IMR-90 (cell line): ENCODE results near the gene RCAN2. TPM values are rescaled to one million over a fixed set of nuclear protein-coding genes. Genes with fewer than 3 reads are reported as not detected.

Experiments used
- ATAC-seq: fragments of 200-7000 bp; cut with Tn5 transposase; 2 replicates; pipeline ENCODE4 v1.9.1; 2020; ENCODE audit warnings: low read depth, mild to moderate bottlenecking, moderate library complexity
- BruUV-seq: library from RNA; stranded (reverse); fragments of 400-500 nt; replicated peaks from 2 replicates; lab custom pipeline; 2021; lab: Mats Ljungman, UMichigan
- CTCF ChIA-PET: fragments of 300-600 bp; formaldehyde crosslinking; extraction: SDS; loops from one replicate; lab custom pipeline; 2021; ENCODE audit warnings: antibody characterized with exemption; lab: Yijun Ruan, JAX
- POLR2A ChIA-PET: fragments of 300-600 bp; sonication (Branson Sonifier 250); formaldehyde crosslinking; loops from one replicate; lab custom pipeline; 2022; ENCODE audit warnings: antibody characterized with exemption; ENCODE audit not compliant: unreplicated experiment; lab: Charles Lee
- DNase-seq: peaks from one replicate; pipeline ENCODE4 v3.0.0; 2013
- H2AFZ ChIP-seq: replicated peaks from 2 replicates; pipeline ENCODE3; 2013; ENCODE audit warnings: low read length, mild to moderate bottlenecking; ENCODE audit not compliant: poor library complexity
- H2AK5ac ChIP-seq: 2 replicates; pipeline ENCODE4 v1.6.1; 2013; ENCODE audit warnings: low read depth, low read length, inconsistent platforms
- H2AK9ac ChIP-seq: replicated peaks from 2 replicates; pipeline ENCODE3; 2013; ENCODE audit warnings: mild to moderate bottlenecking, low read depth, low read length, moderate library complexity; ENCODE audit not compliant: poor library complexity
- H2BK120ac ChIP-seq: 2 replicates; pipeline ENCODE4 v1.6.1; 2013; ENCODE audit warnings: low read depth, low read length, inconsistent platforms
- H2BK15ac ChIP-seq: 3 replicates; pipeline ENCODE4 v1.6.1; 2013; ENCODE audit warnings: low read depth, low read length, inconsistent platforms
- H2BK20ac ChIP-seq: 2 replicates; pipeline ENCODE4 v1.6.1; 2013; ENCODE audit warnings: low read depth, mild to moderate bottlenecking, inconsistent platforms, low read length, moderate library complexity
- H2BK5ac ChIP-seq: 2 replicates; pipeline ENCODE4 v1.6.1; 2013; ENCODE audit warnings: mild to moderate bottlenecking, low read depth, low read length, inconsistent platforms; ENCODE audit not compliant: poor library complexity, severe bottlenecking
- H3K14ac ChIP-seq: replicated peaks from 2 replicates; pipeline ENCODE4 v1.6.1; 2013; ENCODE audit warnings: low read depth, low read length, inconsistent platforms
- H3K18ac ChIP-seq: 2 replicates; pipeline ENCODE4 v1.6.1; 2013; ENCODE audit warnings: low read depth, low read length, control low read depth
- H3K23ac ChIP-seq: 2 replicates; pipeline ENCODE4 v1.6.1; 2013; ENCODE audit warnings: low read depth, low read length, inconsistent platforms
- H3K27ac ChIP-seq: 2 replicates; pipeline ENCODE4 v1.5.1; 2013; ENCODE audit warnings: mild to moderate bottlenecking, control low read depth, low read length; ENCODE audit not compliant: insufficient read depth
- H3K27me3 ChIP-seq: 2 replicates; pipeline ENCODE4 v1.6.1; 2013; ENCODE audit warnings: low read length; ENCODE audit not compliant: control insufficient read depth, insufficient read depth
- H3K36me3 ChIP-seq: 2 replicates; pipeline ENCODE4 v1.6.1; 2013; ENCODE audit warnings: low read length, mixed read lengths; ENCODE audit not compliant: control insufficient read depth, insufficient read depth
- H3K4ac ChIP-seq: 2 replicates; pipeline ENCODE4 v1.6.1; 2013; ENCODE audit warnings: low read depth, low read length, inconsistent platforms
- H3K4me1 ChIP-seq: 2 replicates; pipeline ENCODE4 v1.6.1; 2013; ENCODE audit warnings: low read length, mixed read lengths; ENCODE audit not compliant: control insufficient read depth, insufficient read depth
- H3K4me2 ChIP-seq: 2 replicates; pipeline ENCODE4 v1.6.1; 2013; ENCODE audit warnings: low read depth, mild to moderate bottlenecking, control low read depth, low read length, moderate library complexity
- H3K4me3 ChIP-seq: 2 replicates; pipeline ENCODE4 v1.5.1; 2013; ENCODE audit warnings: low read depth, mild to moderate bottlenecking, control low read depth, low read length, moderate library complexity; ENCODE audit not compliant: insufficient read depth
- H3K56ac ChIP-seq: 2 replicates; pipeline ENCODE4 v1.6.1; 2013; ENCODE audit warnings: low read length, inconsistent platforms; ENCODE audit not compliant: insufficient read depth; ENCODE audit errors: extremely low read depth
- H3K79me1 ChIP-seq, 2 experiments: 2 replicates each; pipeline ENCODE4 v1.6.1; 2013; ENCODE audit warnings: low read length in 2 of 2, inconsistent platforms in 1 of 2, low read depth in 1 of 2
- H3K9ac ChIP-seq: 2 replicates; pipeline ENCODE4 v1.6.1; 2013; ENCODE audit warnings: low read depth, low read length, control low read depth
- H3K9me1 ChIP-seq: 2 replicates; pipeline ENCODE4 v1.6.1; 2013; ENCODE audit warnings: low read length, inconsistent platforms; ENCODE audit not compliant: insufficient read depth
- H3K9me3 ChIP-seq: 2 replicates; pipeline ENCODE4 v1.6.1; 2013; ENCODE audit warnings: low read length; ENCODE audit not compliant: control insufficient read depth, insufficient read depth
- H4K20me1 ChIP-seq: 2 replicates; pipeline ENCODE4 v1.6.1; 2013; ENCODE audit warnings: low read length, inconsistent platforms; ENCODE audit not compliant: insufficient read depth
- H4K5ac ChIP-seq: 2 replicates; pipeline ENCODE4 v1.6.1; 2013; ENCODE audit warnings: mild to moderate bottlenecking, low read depth, low read length, control low read depth
- H4K8ac ChIP-seq, 2 experiments: 2 replicates each; pipeline ENCODE4 v1.6.1; 2013; ENCODE audit warnings: low read depth in 2 of 2, low read length in 2 of 2, control low read depth in 1 of 2, inconsistent platforms in 1 of 2
- H4K91ac ChIP-seq: 2 replicates; pipeline ENCODE4 v1.6.1; 2013; ENCODE audit warnings: low read depth, low read length, inconsistent platforms; ENCODE audit not compliant: insufficient read depth
- BHLHE40 ChIP-seq: fragments of 150-350 bp; IDR thresholded peaks from 2 replicates; pipeline ENCODE4 v1.6.1; 2016; ENCODE audit warnings: mild to moderate bottlenecking, low read depth, low read length
- CEBPB ChIP-seq: IDR thresholded peaks from 2 replicates; pipeline ENCODE4 v1.6.1; 2012; ENCODE audit warnings: low read depth, low read length, improper control_type of control experiment
- CHD1 ChIP-seq: IDR thresholded peaks from 2 replicates; pipeline ENCODE4 v1.6.1; 2012; ENCODE audit warnings: low read depth, low read length, improper control_type of control experiment
- CTCF ChIP-seq: conservative IDR thresholded peaks from 2 replicates; pipeline ENCODE4 v1.5.1; 2012; ENCODE audit warnings: mild to moderate bottlenecking, low read depth, low read length, improper control_type of control experiment
- MXI1 ChIP-seq: IDR thresholded peaks from 2 replicates; pipeline ENCODE4 v1.6.1; 2012; ENCODE audit warnings: low read depth, mild to moderate bottlenecking, low read length, moderate library complexity, borderline replicate concordance
- NFE2L2 ChIP-seq: fragments of 150-350 bp; IDR thresholded peaks from 2 replicates; pipeline ENCODE4 v1.6.1; 2016; ENCODE audit warnings: low read depth, mild to moderate bottlenecking, low read length
- RCOR1 ChIP-seq: IDR thresholded peaks from 2 replicates; pipeline ENCODE4 v1.6.1; 2012; ENCODE audit warnings: mild to moderate bottlenecking, low read length, improper control_type of control experiment; ENCODE audit not compliant: insufficient replicate concordance
- RFX5 ChIP-seq: IDR thresholded peaks from 2 replicates; pipeline ENCODE4 v1.8.0; 2012; ENCODE audit warnings: low read depth, mild to moderate bottlenecking, low read length, moderate library complexity
- USF2 ChIP-seq: fragments of 150-350 bp; IDR thresholded peaks from 2 replicates; pipeline ENCODE4 v1.6.1; 2017; ENCODE audit warnings: mild to moderate bottlenecking, antibody characterized with exemption, low read length, low read depth
- WGBS, 2 experiments: methylation state at CpG; one replicate each; pipeline versions ENCODE4 v1.1.5 to v1.1.7; 2013; ENCODE audit warnings: missing lambda C conversion rate in 2 of 2; ENCODE audit not compliant: insufficient read length in 1 of 2; ENCODE audit errors: extremely low coverage in 2 of 2; 5-methylcytosine and 5-hydroxymethylcytosine counted together
- dilution Hi-C: fragments of 300-500 bp; cut with HindIII; formaldehyde crosslinking; loops from one replicate; pipeline ENCODE4 v1.14.3; 2018; ENCODE audit warnings: low sequenced_read_pairs; ENCODE audit not compliant: unreplicated experiment
- in situ Hi-C: fragments of 300-500 bp; cut with MboI; formaldehyde crosslinking; loops from 3 replicates; pipeline ENCODE4 v1.14.3; 2019; ENCODE audit warnings: low sequenced_read_pairs, inconsistent platforms, mixed read lengths
- intact Hi-C: fragments of 100-400 bp; cut with micrococcal nuclease; formaldehyde crosslinking; loops from 2 replicates; pipeline ENCODE4 v1.10.0; 2022
- polyA plus RNA-seq, 3 experiments: library from polyadenylated mRNA; depleted of rRNA; stranded (reverse); fragments of >200 nt; gene quantifications; 2 replicates each; pipeline ENCODE4 v1.2.3, GENCODE V29; 2012; ENCODE audit warnings: low replicate concordance in 1 of 3
- total RNA-seq: library from RNA; depleted of rRNA; stranded (reverse); fragments of >200 nt; gene quantifications from 2 replicates; pipeline ENCODE4 v1.2.3, GENCODE V29; 2012

RCAN2 gene
- total and polyA plus RNA-seq, 2 of the 4 experiments (the other 2 are of a cell fraction) = 1.3 to 1.8 TPM

- intact Hi-C loops (no loop called here), in situ Hi-C loops (no loop called here), dilution Hi-C loops (no loop called here)
- Histone ChIP-seq H2BK20ac (no peak overlapping the region), H3K4ac (no peak overlapping the region), H2AFZ (no peak overlapping the region), H3K36me3 (no peaks in the 10 kb centered on the region), H3K27me3 (no peaks in the 10 kb centered on the region), H4K91ac (no peak overlapping the region), H3K56ac (no peak overlapping the region), H3K9ac (no peak overlapping the region), H3K9me3 (no peaks in the 10 kb centered on the region), H2BK120ac (no peak overlapping the region), H3K23ac (no peak overlapping the region), H3K27ac (no peak overlapping the region), H2BK15ac (no peak overlapping the region), H4K8ac (no peak overlapping the region), H3K14ac (no peak overlapping the region), H3K4me3 (no peak overlapping the region), H2BK5ac (no peak overlapping the region), H3K18ac (no peak overlapping the region), H3K9me1 (no peaks in the 10 kb centered on the region), H4K20me1 (no peaks in the 10 kb centered on the region), H4K5ac (no peak overlapping the region), H3K4me2 (no peak overlapping the region), H3K79me1 (no peaks in the 10 kb centered on the region), H2AK9ac (no peak overlapping the region), H3K4me1 (no peaks in the 10 kb centered on the region), H2AK5ac (no peak overlapping the region)
- CTCF ChIA-PET = no interaction called here
- TF ChIP-seq BHLHE40 = no peak
- TF ChIP-seq CHD1 = no peak
- TF ChIP-seq RFX5 = no peak
- TF ChIP-seq USF2 = no peak
- TF ChIP-seq CEBPB = no peak
- TF ChIP-seq NFE2L2 = no peak
- TF ChIP-seq RCOR1 = no peak
- TF ChIP-seq MXI1 = no peak
- TF ChIP-seq CTCF = no peak
- POLR2A ChIA-PET = no interaction called here
- BruUV-seq = no TSS peak
- ATAC-seq (no peak), DNase-seq (no peak)
- WGBS, 2 experiments = 0% methylated on average over 1 of the region's 2 CpGs; no CpG with 5 or more reads in 1 of the 2 experiments
Observed at GRCh38 chr6:46306431-46306830, 184.8 kb downstream of the RCAN2 start.
